Caco-2 (cell line): ENCODE results near the gene HOXA11. TPM values are rescaled to one million over a fixed set of nuclear protein-coding genes. Genes with fewer than 3 reads are reported as not detected.

Source experiments
- BruUV-seq: library from RNA; stranded (reverse); fragments of 400-500 nt; replicated peaks from 2 replicates; lab custom pipeline; 2021; lab: Mats Ljungman, UMichigan
- CTCF ChIA-PET: fragments of 300-600 bp; sonication (Branson Sonifier 250); formaldehyde crosslinking; loops from one replicate; lab custom pipeline; 2022; ENCODE audit warnings: antibody characterized with exemption; lab: Charles Lee
- POLR2A ChIA-PET: fragments of 300-600 bp; sonication (Branson Sonifier 250); formaldehyde crosslinking; loops from one replicate; lab custom pipeline; 2022; ENCODE audit warnings: antibody characterized with exemption; lab: Charles Lee
- DNase-seq, 2 experiments: peaks; one replicate each; pipeline versions ENCODE4 v3.0.0 to v3.0.0-alpha.2; 2020 to 2022
- H3K27me3 ChIP-seq: replicated peaks from 2 replicates; pipeline ENCODE4 v1.6.0; 2011; ENCODE audit warnings: low read length; ENCODE audit not compliant: control insufficient read depth, insufficient read depth
- H3K36me3 ChIP-seq: 2 replicates; pipeline ENCODE4 v1.5.1; 2011; ENCODE audit warnings: low read length; ENCODE audit not compliant: control insufficient read depth, insufficient read depth
- H3K4me1 ChIP-seq: fragments of 250-450 bp; sonication (Bioruptor Pico); 2 replicates; pipeline ENCODE4 v1.5.1; 2020; ENCODE audit warnings: mild to moderate bottlenecking
- H3K4me3 ChIP-seq: 2 replicates; pipeline ENCODE4 v1.5.1; 2011; ENCODE audit warnings: low read depth, mild to moderate bottlenecking, control low read depth, low read length
- H3K9me3 ChIP-seq: fragments of 250-450 bp; sonication (Bioruptor Pico); 2 replicates; pipeline ENCODE4 v1.5.1; 2020; ENCODE audit warnings: mild to moderate bottlenecking, moderate library complexity
- H3K27ac Mint-ChIP-seq: one replicate; pipeline ENCODE4 v1.8.0; 2022; ENCODE audit warnings: mixed read lengths; ENCODE audit not compliant: unreplicated experiment
- H3K27me3 Mint-ChIP-seq: one replicate; pipeline ENCODE4 v1.8.0; 2022; ENCODE audit warnings: mixed read lengths; ENCODE audit not compliant: insufficient read depth, unreplicated experiment
- H3K36me3 Mint-ChIP-seq: one replicate; pipeline ENCODE4 v1.8.0; 2022; ENCODE audit warnings: mild to moderate bottlenecking, mixed read lengths; ENCODE audit not compliant: insufficient read depth, unreplicated experiment
- H3K4me1 Mint-ChIP-seq: one replicate; pipeline ENCODE4 v1.8.0; 2022; ENCODE audit warnings: low read depth, mixed read lengths; ENCODE audit not compliant: unreplicated experiment
- H3K4me3 Mint-ChIP-seq: one replicate; pipeline ENCODE4 v1.8.0; 2022; ENCODE audit warnings: mild to moderate bottlenecking, moderate library complexity, mixed read lengths; ENCODE audit not compliant: unreplicated experiment
- H3K9me3 Mint-ChIP-seq: one replicate; pipeline ENCODE4 v1.8.0; 2022; ENCODE audit warnings: mixed read lengths; ENCODE audit not compliant: unreplicated experiment
- CTCF ChIP-seq, 2 experiments: fragments of 200-600 bp in 1 of 2; IDR thresholded peaks; 1 replicate in 1 of 2; 2 replicates in 1 of 2; pipeline versions ENCODE4 v1.5.1 to v1.8.0; 2011 to 2022; ENCODE audit warnings: antibody characterized with exemption in 1 of 2, control low read depth in 1 of 2, inconsistent platforms in 1 of 2, low read depth in 1 of 2, low read length in 1 of 2, mild to moderate bottlenecking in 1 of 2, moderate library complexity in 1 of 2; ENCODE audit not compliant: insufficient read depth in 1 of 2, severe bottlenecking in 1 of 2, unreplicated experiment in 1 of 2
- intact Hi-C: fragments of 100-400 bp; cut with micrococcal nuclease; formaldehyde crosslinking; loops from one replicate; pipeline ENCODE4 v1.10.0; 2022; ENCODE audit not compliant: unreplicated experiment
- total RNA-seq: library from RNA; stranded (reverse); gene quantifications from 2 replicates; pipeline ENCODE4 v1.2.3, GENCODE V29; 2022

HOXA11 gene
- total RNA-seq, 1 experiment from 2014 or later: 0.73 TPM

GRCh38 chr7:27137640-27138315 is 47.3 kb downstream of the HOXA11 start:
- intact Hi-C loops: no loop called here
- no peak overlapping the region for H3K27ac Mint-ChIP-seq
- H3K9me3 ChIP-seq: no peaks in the 10 kb centered on the region
- ChIA-PET POLR2A (no interaction called here), CTCF (no interaction called here)
- no peak overlapping the region for H3K4me3 ChIP-seq
- H3K27me3 ChIP-seq: no peaks in the 10 kb centered on the region
- peaks cover 16% of the 10 kb centered on the region for H3K4me1 Mint-ChIP-seq
- no peak for TF ChIP-seq CTCF (IDR thresholded peaks at IDR 0.05; ENCODE audit: insufficient read depth in 1 of 2, low read depth in 1 of 2, low read length in 1 of 2, severe bottlenecking in 1 of 2, unreplicated experiment in 1 of 2)
- H3K4me3 Mint-ChIP-seq: no peak overlapping the region
- no peaks in the 10 kb centered on the region for H3K27me3 Mint-ChIP-seq
- no peak for DNase-seq
- peaks cover 23% of the 10 kb centered on the region for H3K4me1 ChIP-seq
- H3K9me3 Mint-ChIP-seq: no peaks in the 10 kb centered on the region
- no TSS peak for BruUV-seq
- H3K36me3 Mint-ChIP-seq: peaks cover 5% of the 10 kb centered on the region
- no peaks in the 10 kb centered on the region for H3K36me3 ChIP-seq

DNA sequence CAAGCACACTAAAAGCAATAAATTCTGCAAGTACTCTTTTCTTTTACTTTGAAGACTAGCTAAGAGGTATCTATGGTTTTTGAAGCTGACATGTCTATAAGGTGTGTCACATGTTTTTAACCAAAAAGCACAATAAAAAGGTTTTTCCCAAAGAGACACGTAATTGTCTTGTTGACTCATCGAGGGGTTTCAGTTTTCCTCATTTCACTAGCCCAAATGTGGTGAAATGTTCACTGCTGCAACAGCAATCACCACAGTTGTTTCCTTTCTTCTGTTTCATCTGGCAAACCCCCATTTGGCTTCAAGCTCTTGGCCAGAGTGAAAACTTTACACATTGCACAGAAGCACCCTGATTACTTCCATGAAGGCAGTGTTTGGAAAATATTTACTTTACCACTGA is 50.6 kb downstream of the HOXA11 start:
- no peak for TF ChIP-seq CTCF (IDR thresholded peaks at IDR 0.05; ENCODE audit: insufficient read depth in 1 of 2, low read depth in 1 of 2, low read length in 1 of 2, severe bottlenecking in 1 of 2, unreplicated experiment in 1 of 2)
- ChIA-PET CTCF (interaction anchor here (0.7 kb wide), 1 partner anchor 47 kb away, joined by 3 read pairs; no protein-coding TSS in a partner anchor), POLR2A (no interaction called here)
- no peak overlapping the region for H3K27ac Mint-ChIP-seq
- Histone ChIP-seq H3K4me1 (peaks cover 28% of the 10 kb centered on the region), H3K9me3 (no peaks in the 10 kb centered on the region), H3K36me3 (no peaks in the 10 kb centered on the region), H3K27me3 (no peaks in the 10 kb centered on the region), H3K4me3 (no peak overlapping the region)
- intact Hi-C loops: no loop called here
- H3K36me3 Mint-ChIP-seq: no peaks in the 10 kb centered on the region
- H3K4me3 Mint-ChIP-seq: no peak overlapping the region
- H3K27me3 Mint-ChIP-seq: no peaks in the 10 kb centered on the region
- no TSS peak for BruUV-seq
- no peaks in the 10 kb centered on the region for H3K9me3 Mint-ChIP-seq
- no peak for DNase-seq
- peaks cover 19% of the 10 kb centered on the region for H3K4me1 Mint-ChIP-seq

GRCh38 chr7:27133409-27134231 is 51.4 kb downstream of the HOXA11 start:
- POLR2A ChIA-PET: no interaction called here
- Histone ChIP-seq H3K4me3 (no peak overlapping the region), H3K9me3 (no peaks in the 10 kb centered on the region), H3K4me1 (peaks cover 29% of the 10 kb centered on the region), H3K27me3 (no peaks in the 10 kb centered on the region), H3K36me3 (no peaks in the 10 kb centered on the region)
- intact Hi-C loops: no loop called here
- Mint-ChIP-seq H3K27ac (no peak overlapping the region), H3K4me3 (no peak overlapping the region), H3K36me3 (no peaks in the 10 kb centered on the region), H3K4me1 (peaks cover 27% of the 10 kb centered on the region), H3K9me3 (no peaks in the 10 kb centered on the region), H3K27me3 (no peaks in the 10 kb centered on the region)
- CTCF ChIA-PET: interaction anchor here (0.7 to 0.8 kb wide), 2 partner anchors 27 to 48 kb away, joined by 3 read pairs; no protein-coding TSS in a partner anchor
- no peak for TF ChIP-seq CTCF (IDR thresholded peaks at IDR 0.05; ENCODE audit: insufficient read depth in 1 of 2, low read depth in 1 of 2, low read length in 1 of 2, severe bottlenecking in 1 of 2, unreplicated experiment in 1 of 2)
- BruUV-seq: no TSS peak
- DNase-seq: peak in 1 of 2 experiments; percentile 22
